A549 (cell line): ENCODE data around the gene GRK6. TPM values are rescaled to one million over a fixed set of nuclear protein-coding genes. Genes with fewer than 3 reads are reported as not detected.

ENCODE experiments used
- ATAC-seq, 2 experiments: fragments of 200-7000 bp in 1 of 2; fragments of >200 bp in 1 of 2; cut with Nextera tagmentation in 1 of 2; cut with Tn5 transposase in 1 of 2; 3 replicates each; pipeline versions ENCODE4 v1.8.0 to v1.9.1; 2018 to 2020; ENCODE audit warnings: mild to moderate bottlenecking in 1 of 2, moderate library complexity in 1 of 2
- CTCF ChIA-PET: fragments of 300-600 bp; sonication (Branson Sonifier 250); formaldehyde crosslinking; extraction: SDS; loops from one replicate; lab custom pipeline; 2021; ENCODE audit warnings: antibody characterized with exemption, inconsistent platforms; lab: Yijun Ruan, JAX
- POLR2A ChIA-PET: fragments of 350-600 bp; formaldehyde crosslinking; extraction: SDS; loops from one replicate; lab custom pipeline; 2021; ENCODE audit warnings: antibody characterized with exemption, inconsistent platforms; lab: Yijun Ruan, JAX
- DNase-seq, 2 experiments: peaks; one replicate each; pipeline versions ENCODE4 v3.0.0 to v3.0.0-alpha.2; 2011 to 2016; ENCODE audit warnings: low read depth in 1 of 2, low spot score in 1 of 2
- FAIRE-seq: peaks from 2 replicates; lab custom pipeline; 2011; peaks lifted over from hg19 to GRCh38; lab: Jason Lieb, UNC
- H3K27ac ChIP-seq, 2 experiments: fragments of >200 bp; sonication (Bioruptor Twin); formaldehyde crosslinking; 3 replicates each; pipeline ENCODE4 v1.5.1; 2016 to 2017
- H3K4me1 ChIP-seq: fragments of >200 bp; sonication (Bioruptor Twin); formaldehyde crosslinking; 3 replicates; pipeline ENCODE4 v1.6.1; 2016
- H3K4me2 ChIP-seq: fragments of >200 bp; sonication (Bioruptor Twin); formaldehyde crosslinking; 3 replicates; pipeline ENCODE4 v1.6.1; 2016
- H3K4me3 ChIP-seq: fragments of >200 bp; sonication (Bioruptor Twin); formaldehyde crosslinking; 3 replicates; pipeline ENCODE4 v1.5.1; 2016
- H3K9me3 ChIP-seq: fragments of >200 bp; sonication (Bioruptor Twin); formaldehyde crosslinking; 3 replicates; pipeline ENCODE4 v1.6.1; 2016
- ATOH8 ChIP-seq: fragments of 250-450 bp; sonication (Bioruptor Pico); IDR thresholded peaks from 2 replicates; pipeline ENCODE4 v1.5.0; 2020; ENCODE audit warnings: low read depth, mild to moderate bottlenecking, moderate library complexity
- CHD2 ChIP-seq: fragments of 150-350 bp; IDR thresholded peaks from 2 replicates; pipeline ENCODE4 v1.6.1; 2014; ENCODE audit warnings: low read length; ENCODE audit not compliant: partially characterized antibody
- CHD4 ChIP-seq: fragments of 200-600 bp; sonication (generic); IDR thresholded peaks from 2 replicates; pipeline ENCODE4 v1.6.1; 2016; ENCODE audit warnings: antibody characterized with exemption, mild to moderate bottlenecking, borderline replicate concordance
- EP300 ChIP-seq, 2 experiments: fragments of >200 bp; sonication (Bioruptor Twin); formaldehyde crosslinking; IDR thresholded peaks; 2 replicates in 1 of 2; 3 replicates in 1 of 2; pipeline ENCODE4 v1.6.1; 2016 to 2017
- FOSL2 ChIP-seq, 2 experiments: fragments of 450-650 bp in 1 of 2; fragments of >200 bp in 1 of 2; sonication (Bioruptor Twin) in 1 of 2; formaldehyde crosslinking; IDR thresholded peaks; 2 replicates each; pipeline versions ENCODE4 v1.5.0 to v1.6.1; 2016 to 2020; ENCODE audit warnings: mild to moderate bottlenecking in 1 of 2, moderate library complexity in 1 of 2
- FOXS1 ChIP-seq: fragments of 250-450 bp; sonication (Bioruptor Pico); IDR thresholded peaks from 2 replicates; pipeline ENCODE4 v1.5.0; 2020; ENCODE audit warnings: mild to moderate bottlenecking, moderate library complexity
- GATA3 ChIP-seq: IDR thresholded peaks from 2 replicates; pipeline ENCODE4 v1.6.1; 2012; ENCODE audit warnings: borderline replicate concordance
- HDAC2 ChIP-seq: fragments of 200-600 bp; sonication (generic); IDR thresholded peaks from 2 replicates; pipeline ENCODE4 v1.6.1; 2016
- HES2 ChIP-seq: fragments of >200 bp; sonication (Bioruptor Twin); formaldehyde crosslinking; IDR thresholded peaks from 2 replicates; pipeline ENCODE4 v1.6.1; 2016
- HOXB13 ChIP-seq: fragments of 250-450 bp; sonication (Bioruptor Pico); IDR thresholded peaks from 2 replicates; pipeline ENCODE4 v1.5.0; 2020; ENCODE audit warnings: low read depth, mild to moderate bottlenecking, moderate library complexity
- HOXB5 ChIP-seq: fragments of 250-450 bp; sonication (Bioruptor Pico); IDR thresholded peaks from 2 replicates; pipeline ENCODE4 v1.5.0; 2020; ENCODE audit warnings: mild to moderate bottlenecking, moderate library complexity
- JUN ChIP-seq, 2 experiments: fragments of >200 bp; sonication (Bioruptor Twin); formaldehyde crosslinking; IDR thresholded peaks; 2 replicates in 1 of 2; 3 replicates in 1 of 2; pipeline ENCODE4 v1.6.1; 2016 to 2017
- KDM1A ChIP-seq: fragments of 200-600 bp; sonication (generic); IDR thresholded peaks from 2 replicates; pipeline ENCODE4 v1.6.1; 2016; ENCODE audit warnings: low read depth, mild to moderate bottlenecking
- MAX ChIP-seq: IDR thresholded peaks from 2 replicates; pipeline ENCODE4 v1.6.1; 2012
- MAZ ChIP-seq: fragments of 150-350 bp; IDR thresholded peaks from 2 replicates; pipeline ENCODE4 v1.6.1; 2014; ENCODE audit warnings: antibody characterized with exemption, low read depth, low read length, borderline replicate concordance
- NFE2L2 ChIP-seq: fragments of 150-350 bp; conservative IDR thresholded peaks from 2 replicates; pipeline ENCODE4 v1.6.1; 2014; ENCODE audit warnings: low read length
- NR3C1 ChIP-seq: fragments of >200 bp; sonication (Bioruptor Twin); formaldehyde crosslinking; IDR thresholded peaks from 3 replicates; pipeline ENCODE4 v1.6.1; 2017
- POLR2AphosphoS2 ChIP-seq: conservative IDR thresholded peaks from 2 replicates; pipeline ENCODE4 v1.6.1; 2012; ENCODE audit warnings: low read length, improper control_type of control experiment, inconsistent platforms
- RCOR1 ChIP-seq: fragments of 150-350 bp; IDR thresholded peaks from 2 replicates; pipeline ENCODE4 v1.6.1; 2014; ENCODE audit warnings: antibody characterized with exemption, low read length, low read depth
- RFX5 ChIP-seq: fragments of 450-650 bp; IDR thresholded peaks from 2 replicates; pipeline ENCODE4 v1.7.1; 2014; ENCODE audit warnings: antibody characterized with exemption, mild to moderate bottlenecking, moderate library complexity
- RNF2 ChIP-seq: fragments of 200-600 bp; sonication (generic); IDR thresholded peaks from 2 replicates; pipeline ENCODE4 v1.6.1; 2016; ENCODE audit warnings: low read depth, mild to moderate bottlenecking, antibody characterized with exemption, moderate library complexity, borderline replicate concordance
- SREBF2 ChIP-seq: fragments of 450-650 bp; IDR thresholded peaks from 2 replicates; pipeline ENCODE4 v1.6.1; 2014; ENCODE audit warnings: mild to moderate bottlenecking, moderate library complexity
- TP53 ChIP-seq: fragments of 250-450 bp; sonication (Bioruptor Pico); IDR thresholded peaks from 2 replicates; pipeline ENCODE4 v1.5.0; 2021; ENCODE audit warnings: mild to moderate bottlenecking, moderate library complexity
- ZNF302 ChIP-seq: fragments of 250-450 bp; sonication (Bioruptor Pico); IDR thresholded peaks from 2 replicates; pipeline ENCODE4 v1.9.0; 2021; ENCODE audit warnings: inconsistent platforms, mild to moderate bottlenecking, moderate library complexity
- WGBS: methylation state at CpG from one replicate; pipeline ENCODE4 v1.1.6; 2017; ENCODE audit errors: missing lambda C conversion rate; 5-methylcytosine and 5-hydroxymethylcytosine counted together
- polyA plus RNA-seq, 4 experiments: library from polyadenylated mRNA; depleted of rRNA in 3 of 4; stranded (reverse); fragments of >200 nt; fragmentation: RNase III in 1 of 4; extraction: RNeasy Plus Mini Kit Qiagen cat#74134 plus additional on column Dnase treatment in 1 of 4; gene quantifications; 2 replicates in 3 of 4; 3 replicates in 1 of 4; pipeline ENCODE4 v1.2.3, GENCODE V29; 2011 to 2017

Gene GRK6
- polyA plus RNA-seq, 2 of the 4 experiments (the other 2 are of a cell fraction), result 20.1 to 28.8 TPM

GRCh38 chr5:177444106-177445051 is 17.9 kb downstream of the GRK6 start:
- no peak for ATAC-seq
- no peak for FAIRE-seq
- no peak overlapping the region for H3K27ac ChIP-seq

GRCh38 chr5:177445052-177445916 is 18.8 kb downstream of the GRK6 start:
- ChIA-PET POLR2A (interaction anchor here (0.7 to 3.5 kb wide), 2 partner anchors 19 to 312 kb away, joined by 3 to 41 read pairs; partner anchors contain the start of gene GRK6), CTCF (interaction anchor here (1.4 to 25.5 kb wide), 6 partner anchors 8 to 135 kb away, joined by 3 to 871 read pairs (median 248); partner anchors contain the start of genes F12, GRK6, PDLIM7 and PFN3)
- TF ChIP-seq RFX5 (no peak), HOXB13 (CRISPR knock-in tag) (no peak)
- Histone ChIP-seq H3K9me3 (no peaks in the 10 kb centered on the region), H3K4me1 (peaks cover 21% of the 10 kb centered on the region), H3K4me3 (no peak overlapping the region), H3K27ac (no peak overlapping the region), H3K4me2 (peak overlapping the region; percentile 96; the same call in 2 of the 3 replicates)
- FAIRE-seq, result no peak
- ATAC-seq, result no peak
- WGBS, result 94% methylated on average over 10 of the region's 10 CpGs
- no peak for DNase-seq

More at GRCh38 chr5:177444106-177445051, 17.9 kb downstream of the GRK6 start:
- 0 out of 2 replicates have a peak, but pooled peaks have one; percentile 21 for TF ChIP-seq POLR2AphosphoS2
- no peak for TF ChIP-seq JUN (IDR thresholded peaks at IDR 0.05)
- DNase-seq, result no peak
- no peaks in the 10 kb centered on the region for H3K9me3 ChIP-seq
- H3K4me3 ChIP-seq, result no peak overlapping the region
- H3K4me2 ChIP-seq, result no peak overlapping the region
- peaks cover 21% of the 10 kb centered on the region for H3K4me1 ChIP-seq
- WGBS, result 98% methylated on average over 6 of the region's 7 CpGs
- CTCF ChIA-PET, result interaction anchor here (1.2 to 25.5 kb wide), 7 partner anchors 9 to 134 kb away, joined by 3 to 871 read pairs (median 142); partner anchors contain the start of genes F12, GRK6, PDLIM7 and PFN3
- POLR2A ChIA-PET, result interaction anchor here (1.2 kb wide), 1 partner anchor 18 kb away, joined by 8 read pairs; the partner anchor contains the start of gene GRK6

- POLR2A ChIA-PET, result interaction anchor here (0.7 to 3.5 kb wide), 4 partner anchors 7 to 313 kb away, joined by 3 to 41 read pairs (median 8); partner anchors contain the start of gene GRK6
Measured at GRCh38 chr5:177445917-177446199, 19.4 kb downstream of the GRK6 start.

GRCh38 chr5:177446200-177447065 is 20.0 kb downstream of the GRK6 start, which contains the start of gene PRR7:
Gene PRR7 (plus strand): TSS chr5:177446814. CDS start chr5:177455068, 8,254 bp downstream.
- no peak for FAIRE-seq
- TF ChIP-seq MAZ (no peak), TP53 (peak; percentile 57; the same call in 1 of the 2 replicates), GATA3 (no peak; the same call in 1 of the 2 replicates), RNF2 (no peak), CHD2 (no peak), KDM1A (no peak), FOXS1 (no peak), EP300 (IDR thresholded peaks at IDR 0.05) (no peak), FOSL2 (IDR thresholded peaks at IDR 0.05) (no peak), FOSL2 (CRISPR knock-in tag; IDR thresholded peaks at IDR 0.05) (0 out of 2 replicates have a peak, but pooled peaks have one; percentile 9), SREBF2 (no peak), RCOR1 (no peak), NR3C1 (no peak), MAX (peak; percentile 56), HES2 (no peak), CHD4 (no peak), ZNF302 (CRISPR knock-in tag) (no peak), ATOH8 (peak; percentile 50; the same call in 1 of the 2 replicates), HDAC2 (no peak)

More at GRCh38 chr5:177445917-177446199, 19.4 kb downstream of the GRK6 start:
- ATAC-seq (no peak), DNase-seq (no peak), FAIRE-seq (no peak)
- peak overlapping the region; percentile 96 for H3K4me2 ChIP-seq
- WGBS, result 76% methylated on average over 8 of the region's 8 CpGs
- no peaks in the 10 kb centered on the region for H3K9me3 ChIP-seq
- no peak for TF ChIP-seq NFE2L2
- no peak for TF ChIP-seq POLR2AphosphoS2
- TF ChIP-seq HOXB5 (CRISPR knock-in tag), result no peak
- no peak for TF ChIP-seq JUN (IDR thresholded peaks at IDR 0.05)
- peak overlapping the region; percentile 86 for H3K4me3 ChIP-seq
- peaks cover 21% of the 10 kb centered on the region for H3K4me1 ChIP-seq
- H3K27ac ChIP-seq, result peak overlapping the region; percentile 95 to 98
- CTCF ChIA-PET, result interaction anchor here (1.4 to 25.5 kb wide), 6 partner anchors 7 to 135 kb away, joined by 3 to 871 read pairs (median 248); partner anchors contain the start of genes F12, GRK6, PDLIM7 and PFN3

More at GRCh38 chr5:177446200-177447065, 20.0 kb downstream of the GRK6 start, which contains the start of gene PRR7:
- peaks cover 21% of the 10 kb centered on the region for H3K4me1 ChIP-seq
- H3K4me3 ChIP-seq, result peak within 1 kb of the TSS; percentile 86
- peak within 1 kb of the TSS; percentile 96 for H3K4me2 ChIP-seq
- no peaks in the 10 kb centered on the region for H3K9me3 ChIP-seq
- H3K27ac ChIP-seq, result peak within 1 kb of the TSS; percentile 95 to 98
- ChIA-PET POLR2A (interaction anchor here (0.7 to 3.5 kb wide), 7 partner anchors 8 to 313 kb away, joined by 3 to 41 read pairs (median 3); partner anchors contain the start of gene GRK6), CTCF (interaction anchor here (1.2 to 25.5 kb wide), 8 partner anchors 7 to 76 kb away, joined by 4 to 871 read pairs (median 78); partner anchors contain the start of genes F12, GRK6, PDLIM7 and PFN3)
- 21% methylated on average over 12 of the region's 89 CpGs for WGBS
- peak; percentile 39 to 43 for ATAC-seq
- DNase-seq, result peak; percentile 73 to 85
